Fibroblast of skin of right biceps (primary cell): ENCODE measurements around the gene CD79B.
"Not testable (repeated sequence)": the region's sequence is repeated elsewhere in the genome, so short reads cannot be mapped to it uniquely, and the experiment has no call there.

Experiments used
- DNase-seq: peaks from one replicate; pipeline ENCODE4 v3.0.0-alpha.2; 2013

The CD79B gene

GRCh38 chr17:63909586-63909985, 22.5 kb downstream of the CD79B start:
- not testable (repeated sequence) for DNase-seq

DNA sequence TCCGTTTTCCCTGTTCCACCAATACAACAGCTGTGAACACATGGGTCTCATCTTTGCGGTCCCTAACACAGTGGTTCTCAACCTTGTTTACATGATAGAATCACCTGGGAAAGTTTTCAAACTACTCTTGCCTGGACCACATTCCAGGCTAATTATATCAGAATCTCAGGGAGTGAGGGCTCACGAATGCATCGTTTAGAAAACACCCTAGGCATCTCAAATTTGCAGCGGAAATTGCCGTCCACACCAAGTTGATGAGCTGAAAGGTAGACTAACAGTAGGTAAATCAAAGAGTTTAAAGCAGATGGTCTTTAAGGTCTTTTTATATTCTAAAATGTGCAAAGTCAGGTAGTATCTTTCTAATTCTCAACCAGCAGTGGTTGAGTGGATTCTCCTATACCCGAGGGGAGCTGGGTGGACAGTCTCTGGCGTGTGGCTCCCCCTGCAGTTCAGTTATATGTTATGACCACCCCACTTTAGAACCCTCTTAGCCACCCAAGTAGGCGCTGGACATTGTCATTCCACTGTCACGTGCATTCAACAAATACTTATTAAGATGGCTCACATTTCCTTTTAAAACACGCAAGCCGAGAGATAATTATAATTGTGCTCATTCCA, 24.9 kb downstream of the CD79B start:
- peak; percentile 7 for DNase-seq

- not testable (repeated sequence) for DNase-seq
Observed at GRCh38 chr17:63904796-63905195, 27.3 kb downstream of the CD79B start.

GRCh38 chr17:63903787-63904201, 28.3 kb downstream of the CD79B start:
- DNase-seq, result not testable (repeated sequence)

GRCh38 chr17:63901971-63902370, 30.2 kb downstream of the CD79B start:
- DNase-seq, result not testable (repeated sequence)

- DNase-seq, result not testable (repeated sequence)
Observed at GRCh38 chr17:63898899-63899798, 33.0 kb downstream of the CD79B start.

DNA sequence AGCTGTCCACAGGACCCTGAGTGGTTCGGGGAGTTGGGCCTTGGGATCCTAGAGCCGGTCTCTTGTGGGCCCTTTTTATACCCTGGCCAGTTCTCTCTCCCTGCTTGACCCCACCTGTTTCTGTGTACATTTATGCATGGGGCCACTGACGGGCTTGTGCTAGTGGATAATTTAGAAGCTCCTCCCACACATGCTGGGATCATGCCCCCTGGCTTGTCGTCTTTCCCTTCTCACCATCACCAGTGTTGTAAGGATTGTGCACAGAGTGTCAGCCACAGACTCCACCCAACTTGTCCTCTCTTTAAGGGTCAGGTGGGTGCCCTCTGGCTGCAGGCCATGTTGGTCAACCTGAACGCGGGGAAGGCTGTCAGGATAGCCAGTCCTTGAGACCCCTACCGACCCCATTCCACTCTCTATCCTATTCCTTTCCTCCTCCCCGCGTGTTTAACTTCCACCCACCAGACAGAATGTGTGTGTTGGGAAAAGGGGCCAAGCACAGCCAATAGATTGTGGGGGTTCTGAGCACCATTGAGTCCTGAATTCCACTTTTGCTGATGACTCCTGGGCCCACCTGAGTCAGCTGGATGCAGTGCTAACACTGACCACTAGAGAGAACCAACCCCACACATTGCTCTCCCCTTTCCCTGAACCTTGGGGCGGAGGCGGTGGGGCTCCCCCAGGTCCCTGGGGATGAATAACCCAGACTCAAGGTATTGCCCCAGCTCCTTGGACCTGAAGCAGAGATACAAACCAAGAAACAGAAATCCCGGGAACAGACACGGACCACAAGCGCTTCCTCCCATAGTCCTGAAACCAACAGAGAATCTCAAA, 35.4 kb downstream of the CD79B start, which contains the start of gene CSH1:
Gene CSH1 (minus strand): TSS at position 51 of the 831 bp plus-strand sequence. CDS start 63 bp downstream, outside the sequence.
- DNase-seq, result not testable (repeated sequence)

- not testable (repeated sequence) for DNase-seq
Observed at GRCh38 chr17:63894821-63895220, 37.3 kb downstream of the CD79B start.

- not testable (repeated sequence) for DNase-seq
Observed at GRCh38 chr17:63894021-63894420, 38.1 kb downstream of the CD79B start.

DNA sequence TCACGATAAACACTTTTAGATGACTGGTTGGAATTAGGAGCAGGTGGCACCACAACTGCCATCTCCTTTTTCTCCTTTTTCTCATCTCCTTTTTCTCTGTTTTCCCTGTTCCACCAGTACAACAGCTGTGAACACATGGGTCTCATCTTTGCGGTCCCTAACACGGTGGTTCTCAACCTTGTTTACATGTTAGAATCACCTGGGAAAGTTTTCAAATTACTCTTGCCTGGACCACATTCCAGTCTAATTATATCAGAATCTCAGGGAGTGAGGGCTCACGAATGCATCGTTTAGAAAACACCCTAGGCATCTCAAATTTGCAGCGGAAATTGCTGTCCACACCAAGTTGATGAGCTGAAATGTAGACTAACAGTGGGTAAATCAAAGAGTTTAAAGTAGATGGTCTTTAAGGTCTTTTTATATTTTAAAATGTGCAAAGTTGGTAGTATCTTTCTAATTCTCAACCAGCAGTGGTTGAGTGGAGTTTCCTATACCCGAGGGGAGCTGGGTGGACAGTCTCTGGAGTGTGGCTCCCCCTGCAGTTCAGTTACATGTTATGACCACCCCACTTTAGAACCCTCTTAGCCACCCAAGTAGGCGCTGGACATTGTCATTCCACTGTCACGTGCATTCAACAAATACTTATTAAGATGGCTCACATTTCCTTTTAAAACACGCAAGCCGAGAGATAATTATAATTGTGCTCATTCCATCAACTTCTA, 39.7 kb downstream of the CD79B start:
- not testable (repeated sequence) for DNase-seq

DNA sequence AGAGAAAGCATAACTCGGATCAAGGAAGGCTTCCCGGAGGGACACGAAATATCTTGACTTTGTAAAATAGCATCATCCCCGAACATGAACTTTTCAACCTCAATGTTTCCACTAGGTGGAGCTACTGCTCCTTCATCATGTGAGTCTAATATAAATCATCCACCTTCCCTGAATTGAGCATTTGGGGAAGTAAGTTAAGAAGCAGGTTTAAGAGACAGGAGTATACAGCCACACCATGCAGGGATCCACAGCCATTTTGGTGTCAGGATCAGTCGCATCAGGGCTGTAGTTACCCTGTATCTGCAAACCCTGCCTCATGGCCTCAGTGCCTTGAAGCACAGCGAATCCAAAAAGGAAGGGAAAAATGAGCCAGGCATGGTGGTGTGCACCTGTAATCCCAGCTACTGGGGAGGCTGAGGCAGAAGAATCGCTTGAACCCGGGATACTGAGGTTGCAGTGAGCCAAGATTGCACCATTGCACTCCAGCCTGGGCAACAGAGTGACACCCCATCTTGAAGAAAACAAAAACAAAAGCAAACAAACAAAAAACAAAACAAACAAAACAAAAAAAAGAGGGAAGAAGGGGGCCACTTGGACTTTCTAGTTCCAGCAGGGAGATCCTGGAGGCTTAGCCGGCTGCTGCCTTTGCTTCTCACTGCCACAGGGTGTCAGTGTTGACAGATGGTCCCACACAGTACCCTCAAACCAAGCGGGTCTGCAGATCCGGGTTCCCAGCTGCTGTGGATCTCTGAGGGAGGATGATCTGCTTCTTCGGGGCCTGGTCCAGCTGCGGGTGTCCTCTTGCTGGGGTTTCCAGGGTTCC, 42.9 kb downstream of the CD79B start:
- peak; percentile 19 for DNase-seq

GRCh38 chr17:63885119-63885518, 47.0 kb downstream of the CD79B start:
- DNase-seq, result not testable (repeated sequence)

DNA sequence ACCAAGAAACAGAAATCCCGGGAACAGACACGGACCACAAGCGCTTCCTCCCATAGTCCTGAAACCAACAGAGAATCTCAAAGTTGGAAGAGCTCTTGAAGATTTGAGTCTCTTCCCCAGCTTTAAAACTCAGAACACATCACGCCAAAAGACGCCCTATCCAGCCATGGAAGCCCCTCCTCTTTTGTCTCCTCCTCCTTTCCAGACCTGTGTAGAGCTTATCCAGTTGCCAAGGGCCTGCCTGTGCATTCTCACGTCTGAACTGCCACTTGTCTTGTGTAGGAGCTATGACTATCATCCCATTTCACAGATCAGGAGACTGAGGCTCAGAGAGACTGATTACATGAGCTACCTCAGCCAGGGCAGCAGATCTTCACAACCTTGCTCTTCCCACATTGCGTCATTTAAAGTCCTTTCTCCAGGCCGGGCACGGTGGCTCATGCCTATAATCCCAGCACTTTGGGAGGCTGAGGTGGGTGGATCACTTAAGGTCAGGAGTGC, 49.5 kb downstream of the CD79B start:
- not testable (repeated sequence) for DNase-seq

GRCh38 chr17:63881935-63882601, 50.1 kb downstream of the CD79B start, which contains the start of gene GH2:
Gene GH2, minus strand, starts transcription at chr17:63881944. Its CDS starts 143 bp downstream, at chr17:63881801.
- peak; percentile 47 for DNase-seq

GRCh38 chr17:63881337-63881736, 50.8 kb downstream of the CD79B start:
- not testable (repeated sequence) for DNase-seq

DNA sequence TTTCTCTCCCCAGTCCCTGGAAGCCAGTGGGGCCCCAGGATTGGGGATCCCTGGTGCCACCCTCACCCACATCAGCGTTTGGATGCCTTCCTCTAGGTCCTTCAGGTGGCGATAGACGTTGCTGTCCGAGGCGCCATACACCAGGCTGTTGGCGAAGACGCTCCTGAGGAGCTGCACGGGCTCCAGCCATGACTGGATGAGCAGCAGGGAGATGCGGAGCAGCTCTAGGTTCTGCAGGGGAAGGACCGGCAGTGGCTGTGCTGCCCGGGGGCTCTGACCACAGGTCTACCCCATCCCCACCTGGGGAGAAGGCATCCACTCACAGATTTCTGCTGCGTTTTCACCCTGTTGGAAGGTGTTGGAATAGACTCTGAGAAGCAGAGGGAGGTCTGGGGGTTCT, 51.4 kb downstream of the CD79B start:
- no peak for DNase-seq
